D721Med (cell line): ENCODE data around the gene DR1.

ENCODE experiments used
- DNase-seq: peaks from one replicate; pipeline ENCODE4 v3.0.0; 2011; ENCODE audit warnings: low spot score; ENCODE audit not compliant: insufficient read length
- FAIRE-seq: peaks from 2 replicates; lab custom pipeline; 2011; peaks lifted over from hg19 to GRCh38; lab: Jason Lieb, UNC
- TF ChIP-seq, protein P1 (sequence below): IDR thresholded peaks from 2 replicates; pipeline ENCODE4 v1.5.1; 2012; ENCODE audit warnings: mild to moderate bottlenecking, control low read depth; ENCODE audit not compliant: insufficient read depth; ENCODE audit errors: missing control alignments

The DR1 gene

DNA sequence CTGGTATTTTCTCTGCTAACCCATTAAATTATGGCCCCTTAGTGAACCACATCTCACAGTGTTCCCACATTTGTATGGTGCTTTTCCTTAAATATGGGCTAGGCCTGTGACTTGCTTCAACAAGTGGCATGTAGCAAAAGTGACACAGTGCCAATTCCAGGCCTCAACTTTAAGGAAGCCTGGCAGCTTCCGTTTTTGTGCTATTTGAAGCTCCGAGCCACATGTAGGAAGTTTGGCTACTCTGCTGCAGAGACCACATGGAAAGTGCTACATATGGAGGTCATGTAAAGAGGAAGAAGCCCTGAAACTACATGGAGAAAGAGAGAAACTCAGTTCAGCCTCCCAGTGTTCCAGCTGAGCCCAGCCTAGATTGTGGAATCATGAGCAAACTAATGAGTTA lies 28.5 kb upstream of the DR1 start:
- TF ChIP-seq, protein P1, sequence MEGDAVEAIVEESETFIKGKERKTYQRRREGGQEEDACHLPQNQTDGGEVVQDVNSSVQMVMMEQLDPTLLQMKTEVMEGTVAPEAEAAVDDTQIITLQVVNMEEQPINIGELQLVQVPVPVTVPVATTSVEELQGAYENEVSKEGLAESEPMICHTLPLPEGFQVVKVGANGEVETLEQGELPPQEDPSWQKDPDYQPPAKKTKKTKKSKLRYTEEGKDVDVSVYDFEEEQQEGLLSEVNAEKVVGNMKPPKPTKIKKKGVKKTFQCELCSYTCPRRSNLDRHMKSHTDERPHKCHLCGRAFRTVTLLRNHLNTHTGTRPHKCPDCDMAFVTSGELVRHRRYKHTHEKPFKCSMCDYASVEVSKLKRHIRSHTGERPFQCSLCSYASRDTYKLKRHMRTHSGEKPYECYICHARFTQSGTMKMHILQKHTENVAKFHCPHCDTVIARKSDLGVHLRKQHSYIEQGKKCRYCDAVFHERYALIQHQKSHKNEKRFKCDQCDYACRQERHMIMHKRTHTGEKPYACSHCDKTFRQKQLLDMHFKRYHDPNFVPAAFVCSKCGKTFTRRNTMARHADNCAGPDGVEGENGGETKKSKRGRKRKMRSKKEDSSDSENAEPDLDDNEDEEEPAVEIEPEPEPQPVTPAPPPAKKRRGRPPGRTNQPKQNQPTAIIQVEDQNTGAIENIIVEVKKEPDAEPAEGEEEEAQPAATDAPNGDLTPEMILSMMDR, result no peak
- no peak for FAIRE-seq
- no peak for DNase-seq

DNA sequence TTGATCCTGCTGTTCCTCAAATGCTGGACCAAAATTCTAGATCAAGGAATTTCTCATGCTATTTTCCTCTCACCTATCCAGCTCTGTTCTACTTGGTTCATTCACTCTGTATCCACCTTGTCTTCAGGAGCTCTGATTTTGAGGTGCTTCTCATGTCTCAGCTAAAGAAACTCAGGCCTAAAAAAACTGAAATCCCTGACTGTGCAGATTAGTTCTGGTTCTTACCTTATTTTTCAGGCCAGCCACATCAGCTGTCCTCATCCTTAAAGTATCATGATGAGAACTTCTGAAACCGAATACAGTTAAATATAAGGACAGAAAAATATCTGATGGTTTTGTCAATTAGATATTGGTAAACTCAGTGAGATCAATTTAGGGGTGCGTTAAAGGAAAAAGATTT lies 27.8 kb upstream of the DR1 start:
- DNase-seq (no peak), FAIRE-seq (no peak)
- TF ChIP-seq, protein P1, result no peak

DNA sequence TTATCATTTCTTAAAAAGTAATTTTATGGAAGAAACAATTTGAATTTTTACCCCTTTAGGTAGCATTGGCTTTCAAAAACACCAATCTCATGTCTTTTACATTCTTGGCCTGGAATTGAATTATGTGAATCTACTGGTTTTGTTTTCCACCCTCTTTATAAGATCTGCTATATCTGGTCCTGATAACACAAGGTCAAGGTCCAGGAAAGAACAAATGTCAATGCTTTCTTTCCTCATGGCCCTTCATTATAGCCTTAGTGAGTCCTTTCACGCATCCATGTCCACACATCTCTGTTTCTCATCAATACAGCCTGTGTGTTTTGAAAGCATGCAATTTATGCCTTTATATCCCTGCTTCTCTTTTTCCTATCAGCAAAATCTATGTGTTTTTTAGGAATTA lies 24.0 kb upstream of the DR1 start:
- TF ChIP-seq, protein P1, result no peak
- FAIRE-seq (no peak), DNase-seq (no peak)

DNA sequence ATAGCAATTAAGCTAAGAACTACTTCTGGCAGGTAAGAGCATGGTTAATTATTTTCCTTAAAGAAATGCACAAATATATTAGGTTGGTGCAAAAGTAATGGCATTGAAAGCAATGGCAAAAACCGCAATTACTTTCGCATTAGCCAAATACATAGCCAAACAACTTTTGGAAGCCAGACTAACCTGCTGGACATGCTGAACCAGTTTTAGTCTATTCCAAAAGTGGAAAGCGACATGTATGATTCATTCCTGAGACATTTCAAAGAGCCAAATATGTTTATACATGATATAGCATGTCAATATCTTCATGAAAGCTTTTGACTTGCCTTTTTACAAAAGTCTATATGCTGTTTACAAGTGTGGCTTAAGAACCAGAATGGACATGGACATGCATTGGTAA lies 23.4 kb upstream of the DR1 start:
- TF ChIP-seq, protein P1, result no peak
- no peak for DNase-seq
- FAIRE-seq, result no peak

DNA sequence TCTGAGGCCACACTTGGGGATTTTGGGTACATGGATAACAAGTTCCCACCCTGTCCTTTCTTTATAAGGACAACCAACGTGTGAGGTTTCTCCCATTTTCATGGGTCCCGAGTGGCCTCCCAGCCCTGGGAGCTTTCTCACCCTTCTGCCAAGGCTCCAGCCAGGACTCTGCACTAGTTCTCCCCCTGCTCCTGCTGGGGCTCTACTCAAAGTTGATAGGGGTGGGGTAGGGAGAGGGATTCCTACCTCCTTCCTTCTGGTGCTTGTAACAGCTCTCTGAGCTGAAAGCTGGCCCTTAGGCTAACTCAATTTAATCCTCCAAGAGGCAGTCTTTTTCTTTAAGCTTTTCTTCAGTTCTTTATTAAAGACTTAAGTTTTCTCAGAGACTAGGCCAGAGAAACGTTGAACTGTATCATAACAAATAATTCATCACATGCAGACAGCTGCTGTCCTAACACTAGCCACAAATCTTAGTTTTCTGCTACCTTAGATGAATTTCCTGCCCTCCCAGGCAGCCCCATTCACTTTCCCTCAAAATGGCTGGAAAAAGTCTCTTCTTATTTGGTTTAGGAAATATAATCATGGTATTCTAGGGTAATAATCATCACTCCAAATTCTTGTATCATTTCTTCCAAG lies 22.4 kb upstream of the DR1 start:
- TF ChIP-seq, protein P1, result no peak
- DNase-seq (no peak), FAIRE-seq (no peak)

DNA sequence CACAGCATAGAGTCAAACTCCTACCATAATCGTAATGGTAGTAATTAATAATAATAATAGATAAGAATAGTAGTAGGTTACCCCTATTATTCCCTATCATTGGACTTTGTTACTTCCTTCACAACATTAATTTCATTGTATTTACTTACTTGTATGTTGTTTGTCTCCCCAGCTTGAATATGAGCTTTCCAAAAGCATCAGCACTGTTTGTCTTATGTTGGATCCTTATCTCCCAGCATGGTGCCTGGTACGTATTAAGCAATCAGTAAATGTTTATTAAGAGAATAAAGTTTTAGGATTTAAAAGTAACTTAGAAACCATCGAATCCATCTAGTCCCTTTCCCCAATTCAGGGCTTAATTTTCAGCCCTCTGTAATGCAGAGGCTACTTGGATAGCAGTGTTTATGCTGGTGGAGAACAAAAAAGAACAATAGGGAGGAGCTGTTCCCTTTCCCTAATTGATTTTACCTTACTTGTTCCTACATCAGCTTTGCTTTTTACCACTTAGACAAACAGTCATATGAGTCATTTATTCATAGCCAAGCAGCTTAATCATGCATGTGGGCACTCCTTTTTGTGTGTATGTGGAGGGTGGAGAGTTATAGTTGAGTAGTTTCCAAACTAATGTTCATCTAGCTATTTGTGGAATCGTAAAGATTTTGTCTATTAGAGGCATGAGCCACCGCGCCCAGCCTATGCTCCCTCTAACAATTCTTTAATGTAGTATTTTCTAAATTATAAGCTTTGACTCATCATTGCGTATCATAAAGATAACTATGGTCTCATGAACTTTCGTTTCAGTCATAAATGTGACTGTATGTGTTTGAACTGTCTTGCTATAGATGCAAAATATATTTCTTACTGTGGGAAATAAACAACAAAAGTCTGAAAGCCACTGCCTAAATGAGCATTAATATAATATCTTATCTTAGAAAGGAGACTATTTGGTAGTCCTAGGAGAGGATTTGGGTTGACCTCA lies 20.9 kb upstream of the DR1 start:
- TF ChIP-seq, protein P1, result no peak
- FAIRE-seq (no peak), DNase-seq (no peak)
